Right atrium auricular region (tissue), 2 donors: ENCODE measurements around the gene CAMSAP3. TPM values are rescaled to one million over a fixed set of nuclear protein-coding genes. Genes with fewer than 3 reads are reported as not detected.

Experiments
- DNase-seq: peaks from one replicate; pipeline ENCODE4 v3.0.0-alpha.2; 2019; ENCODE audit warnings: low spot score
- H3K27ac ChIP-seq, 2 donors: fragments of 200-600 bp; sonication (generic); 1 replicate in 1 of 2; 2 replicates in 1 of 2; pipeline ENCODE4 v1.5.1; 2016 to 2019
- H3K27me3 ChIP-seq, 2 donors: fragments of 200-600 bp; sonication (generic); one replicate each; pipeline versions ENCODE4 v1.5.1 to v1.6.0; 2017 to 2019
- H3K36me3 ChIP-seq: fragments of 200-600 bp; sonication (generic); one replicate; pipeline ENCODE4 v1.5.1; 2016
- H3K4me1 ChIP-seq, 2 donors: fragments of 200-600 bp; sonication (generic); one replicate each; pipeline versions ENCODE4 v1.5.1 to v1.6.0; 2017 to 2019
- H3K4me3 ChIP-seq, 2 donors: fragments of 200-600 bp; sonication (generic); 1 replicate in 1 of 2; 2 replicates in 1 of 2; pipeline ENCODE4 v1.5.1; 2017 to 2019; ENCODE audit warnings: mild to moderate bottlenecking in 1 of 2, moderate library complexity in 1 of 2
- H3K9me3 ChIP-seq, 2 donors: fragments of 200-600 bp; sonication (generic); one replicate each; pipeline ENCODE4 v1.5.1; 2019
- CTCF ChIP-seq, 2 donors: fragments of 200-600 bp; sonication (generic); IDR thresholded peaks; one replicate each; pipeline ENCODE4 v1.5.1; 2019; ENCODE audit warnings: antibody characterized with exemption in 2 of 2
- total RNA-seq, 2 donors: library from RNA; depleted of rRNA; stranded (reverse); fragments of >200 nt; gene quantifications; one replicate each; pipeline ENCODE4 v1.1.0, GENCODE V29; 2016

Gene CAMSAP3
- total RNA-seq, 2 donors from 2014 or later = 0.26 to 0.55 TPM

- no peak for TF ChIP-seq CTCF (IDR thresholded peaks at IDR 0.05)
- Histone ChIP-seq H3K36me3 (peaks cover 67% of the 10 kb centered on the region), H3K27ac (no peak overlapping the region), H3K27me3 (no peaks in the 10 kb centered on the region), H3K4me3 (no peak overlapping the region), H3K4me1 (peaks cover 0 to 20% of the 10 kb centered on the region in 2 donors), H3K9me3 (no peaks in the 10 kb centered on the region)
- no peak for DNase-seq
These were observed 28.3 kb downstream of the CAMSAP3 start for GRCh38 chr19:7623725-7624603.

- no peak overlapping the region for H3K27ac ChIP-seq
- no peak overlapping the region for H3K4me3 ChIP-seq
- H3K36me3 ChIP-seq = peaks cover 58% of the 10 kb centered on the region
- no peak for DNase-seq
- H3K27me3 ChIP-seq = no peaks in the 10 kb centered on the region
- H3K9me3 ChIP-seq = no peaks in the 10 kb centered on the region
- no peak for TF ChIP-seq CTCF (IDR thresholded peaks at IDR 0.05)
- peaks cover 0 to 21% of the 10 kb centered on the region in 2 donors for H3K4me1 ChIP-seq
These were observed 29.1 kb downstream of the CAMSAP3 start for GRCh38 chr19:7624810-7625209.

GRCh38 chr19:7625763-7626372, 30.2 kb downstream of the CAMSAP3 start:
- no peak overlapping the region for H3K27ac ChIP-seq
- H3K36me3 ChIP-seq = peaks cover 48% of the 10 kb centered on the region
- peaks cover 0 to 31% of the 10 kb centered on the region in 2 donors for H3K4me1 ChIP-seq
- DNase-seq = no peak
- no peaks in the 10 kb centered on the region for H3K27me3 ChIP-seq
- no peak overlapping the region for H3K4me3 ChIP-seq
- H3K9me3 ChIP-seq = no peaks in the 10 kb centered on the region
- no peak for TF ChIP-seq CTCF (IDR thresholded peaks at IDR 0.05)

GRCh38 chr19:7627166-7627565, 31.5 kb downstream of the CAMSAP3 start:
- DNase-seq = no peak
- no peak overlapping the region for H3K27ac ChIP-seq
- no peaks in the 10 kb centered on the region for H3K27me3 ChIP-seq
- peaks cover 35% of the 10 kb centered on the region for H3K36me3 ChIP-seq
- H3K4me1 ChIP-seq = peaks cover 0 to 35% of the 10 kb centered on the region in 2 donors
- no peak for TF ChIP-seq CTCF (IDR thresholded peaks at IDR 0.05)
- no peaks in the 10 kb centered on the region for H3K9me3 ChIP-seq
- no peak overlapping the region for H3K4me3 ChIP-seq

GRCh38 chr19:7628589-7629311, 33.1 kb downstream of the CAMSAP3 start:
- Histone ChIP-seq H3K36me3 (peaks cover 19% of the 10 kb centered on the region), H3K27me3 (no peaks in the 10 kb centered on the region), H3K9me3 (no peaks in the 10 kb centered on the region), H3K27ac (peak overlapping the region; percentile 60 to 85), H3K4me1 (peaks cover 0 to 35% of the 10 kb centered on the region in 2 donors), H3K4me3 (peak overlapping the region; percentile 82 to 96)
- DNase-seq = no peak
- no peak for TF ChIP-seq CTCF (IDR thresholded peaks at IDR 0.05)
